HG03196 (cell line): ENCODE measurements around the gene PIK3R3.
"Not testable (repeated sequence)": the region's sequence is repeated elsewhere in the genome, so short reads cannot be mapped to it uniquely, and the experiment has no call there.

Experiments used
- ATAC-seq: cut with Tn5 transposase; IDR thresholded peaks from one replicate; pipeline ENCODE4 v1.9.1; 2021; ENCODE audit not compliant: unreplicated experiment

PIK3R3 gene

GRCh38 chr1:46113948-46114347 is 18.5 kb downstream of the PIK3R3 start:
- no peak for ATAC-seq

- ATAC-seq: no peak
Measured at GRCh38 chr1:46112108-46112507, 20.3 kb downstream of the PIK3R3 start.

GRCh38 chr1:46110521-46110920 is 21.9 kb downstream of the PIK3R3 start:
- ATAC-seq: no peak

GRCh38 chr1:46102769-46103476 is 29.5 kb downstream of the PIK3R3 start:
- ATAC-seq: no peak

- ATAC-seq: no peak
Measured at GRCh38 chr1:46099215-46099614, 33.2 kb downstream of the PIK3R3 start.

GRCh38 chr1:46098027-46098712 is 34.3 kb downstream of the PIK3R3 start:
- no peak for ATAC-seq

- ATAC-seq: no peak
Measured at GRCh38 chr1:46097149-46097472, 35.3 kb downstream of the PIK3R3 start.

- no peak for ATAC-seq
Measured at GRCh38 chr1:46096269-46097148, 35.9 kb downstream of the PIK3R3 start.

- not testable (repeated sequence) for ATAC-seq
Measured at GRCh38 chr1:46095110-46095509, 37.3 kb downstream of the PIK3R3 start.

- ATAC-seq: no peak
Measured at GRCh38 chr1:46094471-46095005, 37.9 kb downstream of the PIK3R3 start.

- ATAC-seq: not testable (repeated sequence)
Measured at GRCh38 chr1:46093832-46094231, 38.6 kb downstream of the PIK3R3 start.

- no peak for ATAC-seq
Measured at GRCh38 chr1:46087891-46088290, 44.5 kb downstream of the PIK3R3 start.

- ATAC-seq: no peak
Measured at GRCh38 chr1:46086576-46086975, 45.9 kb downstream of the PIK3R3 start.

GRCh38 chr1:46084553-46085451 is 47.6 kb downstream of the PIK3R3 start:
- no peak for ATAC-seq

- ATAC-seq: no peak
Measured at GRCh38 chr1:46083579-46083978, 48.9 kb downstream of the PIK3R3 start.

- ATAC-seq: no peak
Measured at GRCh38 chr1:46081619-46082018, 50.8 kb downstream of the PIK3R3 start.

- ATAC-seq: no peak
Measured at GRCh38 chr1:46081206-46081605, 51.2 kb downstream of the PIK3R3 start.

- ATAC-seq: no peak
Measured at GRCh38 chr1:46080257-46080656, 52.2 kb downstream of the PIK3R3 start.

GRCh38 chr1:46077644-46078043 is 54.8 kb downstream of the PIK3R3 start:
- no peak for ATAC-seq

- ATAC-seq: no peak
Measured at GRCh38 chr1:46076343-46076742, 56.1 kb downstream of the PIK3R3 start.

GRCh38 chr1:46072975-46073374 is 59.5 kb downstream of the PIK3R3 start:
- no peak for ATAC-seq
